IMR-90 (cell line): ENCODE results near the gene ELMO1.

Experiments used
- CHD1 ChIP-seq: IDR thresholded peaks from 2 replicates; pipeline ENCODE4 v1.6.1; 2012; ENCODE audit warnings: low read depth, low read length, improper control_type of control experiment
- TF ChIP-seq, protein P1 (sequence below): conservative IDR thresholded peaks from 2 replicates; pipeline ENCODE4 v1.5.1; 2012; ENCODE audit warnings: mild to moderate bottlenecking, low read depth, low read length, improper control_type of control experiment

DNA sequence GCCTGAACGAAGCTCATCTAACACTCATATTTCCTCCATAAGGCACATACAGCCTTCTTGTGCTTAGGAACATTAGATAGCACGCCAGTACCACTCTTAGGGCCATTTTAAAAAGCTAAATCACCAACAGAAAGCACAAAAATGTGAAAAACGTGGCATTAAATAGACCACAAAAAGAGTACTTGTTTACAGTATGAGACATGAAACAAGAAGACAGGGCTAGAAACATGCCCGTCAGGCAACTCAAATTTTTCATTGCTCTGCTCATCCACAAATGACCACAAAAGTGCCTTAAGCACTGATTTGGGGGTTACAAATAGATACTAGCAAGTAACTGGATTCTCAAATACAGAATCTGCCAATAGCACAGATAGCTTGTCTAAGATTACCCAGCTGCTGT, 67.8 kb downstream of the ELMO1 start:
- TF ChIP-seq, protein P1, sequence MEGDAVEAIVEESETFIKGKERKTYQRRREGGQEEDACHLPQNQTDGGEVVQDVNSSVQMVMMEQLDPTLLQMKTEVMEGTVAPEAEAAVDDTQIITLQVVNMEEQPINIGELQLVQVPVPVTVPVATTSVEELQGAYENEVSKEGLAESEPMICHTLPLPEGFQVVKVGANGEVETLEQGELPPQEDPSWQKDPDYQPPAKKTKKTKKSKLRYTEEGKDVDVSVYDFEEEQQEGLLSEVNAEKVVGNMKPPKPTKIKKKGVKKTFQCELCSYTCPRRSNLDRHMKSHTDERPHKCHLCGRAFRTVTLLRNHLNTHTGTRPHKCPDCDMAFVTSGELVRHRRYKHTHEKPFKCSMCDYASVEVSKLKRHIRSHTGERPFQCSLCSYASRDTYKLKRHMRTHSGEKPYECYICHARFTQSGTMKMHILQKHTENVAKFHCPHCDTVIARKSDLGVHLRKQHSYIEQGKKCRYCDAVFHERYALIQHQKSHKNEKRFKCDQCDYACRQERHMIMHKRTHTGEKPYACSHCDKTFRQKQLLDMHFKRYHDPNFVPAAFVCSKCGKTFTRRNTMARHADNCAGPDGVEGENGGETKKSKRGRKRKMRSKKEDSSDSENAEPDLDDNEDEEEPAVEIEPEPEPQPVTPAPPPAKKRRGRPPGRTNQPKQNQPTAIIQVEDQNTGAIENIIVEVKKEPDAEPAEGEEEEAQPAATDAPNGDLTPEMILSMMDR: no peak
- TF ChIP-seq CHD1: no peak
